ENCODE data around the gene RBM26. TPM values are rescaled to one million over a fixed set of nuclear protein-coding genes. Genes with fewer than 3 reads are reported as not detected.

Gene RBM26
- total and polyA plus RNA-seq, 2 experiments from 2014 or later: 46.0 to 69.3 TPM

DNA sequence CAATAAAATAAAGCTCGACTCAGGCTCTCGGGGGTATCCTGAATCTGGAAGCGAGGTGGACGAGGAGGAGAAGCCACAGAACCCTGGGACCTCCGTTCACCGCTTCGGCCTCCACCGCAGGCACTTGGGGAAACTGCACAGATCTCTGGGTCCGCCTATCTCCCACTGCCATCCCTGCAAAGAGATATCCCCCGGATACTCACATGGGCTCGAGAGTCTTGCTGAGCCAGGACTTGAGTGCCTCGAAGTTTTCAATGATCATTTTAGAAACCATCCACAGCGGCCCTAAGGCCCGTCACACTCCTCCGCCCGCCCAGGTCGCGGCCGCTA is 589 bp downstream of the RBM26 start (continued):
- TF ChIP-seq, protein P1, sequence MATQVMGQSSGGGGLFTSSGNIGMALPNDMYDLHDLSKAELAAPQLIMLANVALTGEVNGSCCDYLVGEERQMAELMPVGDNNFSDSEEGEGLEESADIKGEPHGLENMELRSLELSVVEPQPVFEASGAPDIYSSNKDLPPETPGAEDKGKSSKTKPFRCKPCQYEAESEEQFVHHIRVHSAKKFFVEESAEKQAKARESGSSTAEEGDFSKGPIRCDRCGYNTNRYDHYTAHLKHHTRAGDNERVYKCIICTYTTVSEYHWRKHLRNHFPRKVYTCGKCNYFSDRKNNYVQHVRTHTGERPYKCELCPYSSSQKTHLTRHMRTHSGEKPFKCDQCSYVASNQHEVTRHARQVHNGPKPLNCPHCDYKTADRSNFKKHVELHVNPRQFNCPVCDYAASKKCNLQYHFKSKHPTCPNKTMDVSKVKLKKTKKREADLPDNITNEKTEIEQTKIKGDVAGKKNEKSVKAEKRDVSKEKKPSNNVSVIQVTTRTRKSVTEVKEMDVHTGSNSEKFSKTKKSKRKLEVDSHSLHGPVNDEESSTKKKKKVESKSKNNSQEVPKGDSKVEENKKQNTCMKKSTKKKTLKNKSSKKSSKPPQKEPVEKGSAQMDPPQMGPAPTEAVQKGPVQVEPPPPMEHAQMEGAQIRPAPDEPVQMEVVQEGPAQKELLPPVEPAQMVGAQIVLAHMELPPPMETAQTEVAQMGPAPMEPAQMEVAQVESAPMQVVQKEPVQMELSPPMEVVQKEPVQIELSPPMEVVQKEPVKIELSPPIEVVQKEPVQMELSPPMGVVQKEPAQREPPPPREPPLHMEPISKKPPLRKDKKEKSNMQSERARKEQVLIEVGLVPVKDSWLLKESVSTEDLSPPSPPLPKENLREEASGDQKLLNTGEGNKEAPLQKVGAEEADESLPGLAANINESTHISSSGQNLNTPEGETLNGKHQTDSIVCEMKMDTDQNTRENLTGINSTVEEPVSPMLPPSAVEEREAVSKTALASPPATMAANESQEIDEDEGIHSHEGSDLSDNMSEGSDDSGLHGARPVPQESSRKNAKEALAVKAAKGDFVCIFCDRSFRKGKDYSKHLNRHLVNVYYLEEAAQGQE (IDR thresholded peaks at IDR 0.05; ENCODE audit: unreplicated experiment): no peak

DNA sequence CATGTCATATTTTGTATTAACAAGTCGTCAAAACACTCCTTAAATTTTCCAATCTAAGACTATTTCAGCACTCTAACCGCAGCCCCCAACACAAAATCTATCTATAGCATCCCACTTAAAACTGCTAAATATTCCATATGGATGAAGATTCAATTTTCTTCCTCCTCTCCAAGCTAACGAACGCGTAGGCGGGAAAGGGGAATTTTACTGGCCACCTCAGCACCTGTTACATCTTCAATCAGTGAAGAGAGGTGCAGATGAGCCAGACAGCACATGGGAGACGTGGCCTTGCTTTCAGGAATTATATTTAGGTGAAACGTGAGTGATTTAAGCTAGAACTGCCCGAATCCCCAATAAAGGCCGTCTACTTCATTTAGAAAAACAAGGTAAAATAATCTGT is 1.1 kb downstream of the RBM26 start:
- Histone ChIP-seq H3F3A (replicated peaks; ENCODE audit: low read depth) (no peaks in the 10 kb centered on the region), H3K27me3 (ENCODE audit: insufficient read depth) (no peaks in the 10 kb centered on the region), H3K27ac (ENCODE audit: low read depth) (peak overlapping the region; percentile 98), H3K4me1 (ENCODE audit: insufficient read depth) (peaks cover 42% of the 10 kb centered on the region), H3K79me2 (replicated peaks; ENCODE audit: insufficient read depth) (peaks cover 69% of the 10 kb centered on the region), H2AFZ (no peak overlapping the region), H3K9me2 (ENCODE audit: insufficient read depth) (no peaks in the 10 kb centered on the region), H3K4me2 (peak overlapping the region; percentile 85), H3K36me3 (ENCODE audit: insufficient read depth) (no peaks in the 10 kb centered on the region), H3K4me3 (peak overlapping the region; percentile 92), H4K20me1 (replicated peaks; ENCODE audit: insufficient read depth) (peaks cover 13% of the 10 kb centered on the region)
- H3K27me3 Mint-ChIP-seq (ENCODE audit: insufficient read depth, low read depth, poor library complexity): no peaks in the 10 kb centered on the region
- H3K36me3 Mint-ChIP-seq (ENCODE audit: low read depth): peaks cover 3% of the 10 kb centered on the region; the same call in 2 of the 3 replicates
- no peaks in the 10 kb centered on the region for H3K9me3 Mint-ChIP-seq
- H3K27ac Mint-ChIP-seq: no peak overlapping the region
- H3K4me1 Mint-ChIP-seq: peaks cover 39% of the 10 kb centered on the region
- no peak for TF ChIP-seq EZH2phosphoT487 (IDR thresholded peaks at IDR 0.05; ENCODE audit: unreplicated experiment)
- TF ChIP-seq POLR2AphosphoS5 (IDR thresholded peaks at IDR 0.05; ENCODE audit: low read depth): no peak
- TF ChIP-seq JUNB (IDR thresholded peaks at IDR 0.05; ENCODE audit: unreplicated experiment): no peak
- DNase-seq (ENCODE audit: low spot score) (peak; percentile 27), ATAC-seq (no peak)
- H3K4me3 Mint-ChIP-seq: no peak overlapping the region

DNA sequence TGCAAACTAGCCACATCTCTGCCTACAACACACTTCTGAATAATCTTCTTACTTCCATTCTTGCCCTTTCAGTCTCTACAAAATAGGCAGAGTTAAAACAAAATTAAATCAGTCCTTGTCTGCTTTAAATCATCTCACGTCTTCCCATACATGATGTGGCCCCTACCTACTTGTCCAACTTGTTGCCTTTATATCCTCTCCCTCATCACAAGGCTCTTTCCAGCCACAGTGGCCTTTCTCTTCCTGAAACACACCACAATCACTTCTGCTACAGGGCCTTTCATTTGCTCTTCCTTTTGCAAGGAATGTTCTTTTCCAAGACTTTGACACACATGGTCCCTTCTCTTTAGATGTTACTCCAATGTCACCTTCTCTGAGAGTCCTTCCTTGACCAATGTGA is 1.7 kb downstream of the RBM26 start:
- TF ChIP-seq NANOG (IDR thresholded peaks at IDR 0.05; ENCODE audit: borderline replicate concordance) (no peak), CREB1 (CRISPR knock-in tag; IDR thresholded peaks at IDR 0.05; ENCODE audit: low read depth) (no peak), STAT1 (IDR thresholded peaks at IDR 0.05; ENCODE audit: unreplicated experiment) (no peak), POLR2AphosphoS5 (IDR thresholded peaks at IDR 0.05; ENCODE audit: low read depth) (no peak), EZH2phosphoT487 (IDR thresholded peaks at IDR 0.05; ENCODE audit: unreplicated experiment) (no peak), ZNF331 (CRISPR knock-in tag; IDR thresholded peaks at IDR 0.05; ENCODE audit: low read depth) (no peak)
- no peak overlapping the region for H3K27ac ChIP-seq (ENCODE audit: low read depth)
- H3K36me3 Mint-ChIP-seq (ENCODE audit: low read depth): peaks cover 9% of the 10 kb centered on the region
- H3K27me3 ChIP-seq (ENCODE audit: insufficient read depth): no peaks in the 10 kb centered on the region
- no peak for ATAC-seq
- H3F3A ChIP-seq (replicated peaks; ENCODE audit: low read depth): no peaks in the 10 kb centered on the region
- H4K20me1 ChIP-seq (replicated peaks; ENCODE audit: insufficient read depth): peaks cover 18% of the 10 kb centered on the region
- peaks cover 75% of the 10 kb centered on the region for H3K79me2 ChIP-seq (replicated peaks; ENCODE audit: insufficient read depth)
- peaks cover 46% of the 10 kb centered on the region for H3K4me1 Mint-ChIP-seq
- peak overlapping the region; percentile 92 for H3K4me3 ChIP-seq
- no peak overlapping the region for H3K27ac Mint-ChIP-seq
- no peaks in the 10 kb centered on the region for H3K9me2 ChIP-seq (ENCODE audit: insufficient read depth)
- DNase-seq (ENCODE audit: low spot score): no peak
- peaks cover 42% of the 10 kb centered on the region for H3K4me1 ChIP-seq (ENCODE audit: insufficient read depth)
- no peak overlapping the region for H2AFZ ChIP-seq
- no peaks in the 10 kb centered on the region for H3K27me3 Mint-ChIP-seq (ENCODE audit: insufficient read depth, low read depth, poor library complexity)
- H3K9me3 Mint-ChIP-seq: no peaks in the 10 kb centered on the region
- no peak overlapping the region for H3K4me3 Mint-ChIP-seq
- H3K4me2 ChIP-seq: peak overlapping the region; percentile 85
- H3K36me3 ChIP-seq (ENCODE audit: insufficient read depth): no peaks in the 10 kb centered on the region

Measured in GM23338 (cell line).